IgD-negative memory B cell (primary cell): ENCODE data around the gene WIPI1. TPM values are rescaled to one million over a fixed set of nuclear protein-coding genes. Genes with fewer than 3 reads are reported as not detected.
"Not testable (repeated sequence)": the region's sequence is repeated elsewhere in the genome, so short reads cannot be mapped to it uniquely, and the experiment has no call there.

Source experiments
- H3K27ac Mint-ChIP-seq, 3 donors: one replicate each; pipeline ENCODE4 v1.8.0; 2020 to 2022; ENCODE audit warnings: mild to moderate bottlenecking in 3 of 3, mixed read lengths in 3 of 3, moderate library complexity in 1 of 3
- H3K27me3 Mint-ChIP-seq: one replicate; pipeline ENCODE4 v1.8.0; 2021; ENCODE audit warnings: mixed read lengths
- H3K36me3 Mint-ChIP-seq: one replicate; pipeline ENCODE4 v1.8.0; 2020; ENCODE audit warnings: mild to moderate bottlenecking, mixed read lengths
- H3K4me1 Mint-ChIP-seq, 3 donors: one replicate each; pipeline ENCODE4 v1.8.0; 2020 to 2022; ENCODE audit warnings: mixed read lengths in 3 of 3, mild to moderate bottlenecking in 1 of 3
- H3K4me3 Mint-ChIP-seq, 4 donors: one replicate each; pipeline ENCODE4 v1.8.0; 2020 to 2022; ENCODE audit warnings: mild to moderate bottlenecking in 4 of 4, mixed read lengths in 4 of 4, moderate library complexity in 3 of 4
- H3K9me3 Mint-ChIP-seq, 3 donors: one replicate each; pipeline ENCODE4 v1.8.0; 2020 to 2021; ENCODE audit warnings: mixed read lengths in 3 of 3, mild to moderate bottlenecking in 1 of 3
- polyA plus RNA-seq: library from polyadenylated mRNA; unstranded; fragments of 300-500 nt; fragmentation: Illumina TruSeq; gene quantifications from one replicate; pipeline ENCODE4 v1.2.3, GENCODE V29; 2021

The WIPI1 gene
- polyA plus RNA-seq, result 6.7 TPM

GRCh38 chr17:68457168-68457538, at the start of gene WIPI1:
Gene WIPI1, minus strand, starts transcription at chr17:68457496. Its CDS starts 75 bp downstream, at chr17:68457421.
- H3K27ac Mint-ChIP-seq, result peak within 1 kb of the TSS; percentile 88 to 95 (median 94)
- peak within 1 kb of the TSS; percentile 86 to 97 (median 91) for H3K4me3 Mint-ChIP-seq
- H3K4me1 Mint-ChIP-seq, result peaks cover 13 to 21% (median 18%) of the 10 kb centered on the region in 3 donors
- no peaks in the 10 kb centered on the region for H3K9me3 Mint-ChIP-seq
- no peaks in the 10 kb centered on the region for H3K27me3 Mint-ChIP-seq
- no peaks in the 10 kb centered on the region for H3K36me3 Mint-ChIP-seq

- Mint-ChIP-seq H3K27ac (peak overlapping the region in 1 of 3 donors; percentile 65), H3K9me3 (peaks cover 0 to 2% (median 0%) of the 10 kb centered on the region in 3 donors), H3K4me3 (no peak overlapping the region)
Observed at GRCh38 chr17:68505951-68506350, 48.7 kb upstream of the WIPI1 start.

GRCh38 chr17:68501074-68501473, 43.8 kb upstream of the WIPI1 start:
- peak overlapping the region in 1 of 4 donors; percentile 72 for H3K4me3 Mint-ChIP-seq
- no peak overlapping the region for H3K27ac Mint-ChIP-seq
- no peaks in the 10 kb centered on the region for H3K36me3 Mint-ChIP-seq
- H3K4me1 Mint-ChIP-seq, result peaks cover 19 to 29% (median 24%) of the 10 kb centered on the region in 3 donors
- H3K9me3 Mint-ChIP-seq, result peaks cover 0 to 2% (median 0%) of the 10 kb centered on the region in 3 donors
- H3K27me3 Mint-ChIP-seq, result peaks cover 2% of the 10 kb centered on the region

More at GRCh38 chr17:68505951-68506350, 48.7 kb upstream of the WIPI1 start:
- peaks cover 0 to 4% (median under 1%) of the 10 kb centered on the region in 3 donors for H3K4me1 Mint-ChIP-seq
- no peaks in the 10 kb centered on the region for H3K27me3 Mint-ChIP-seq
- no peaks in the 10 kb centered on the region for H3K36me3 Mint-ChIP-seq

- Mint-ChIP-seq H3K27ac (peak overlapping the region in 1 of 3 donors; percentile 23), H3K4me1 (peaks cover 19 to 29% (median 24%) of the 10 kb centered on the region in 3 donors), H3K27me3 (peaks cover 2% of the 10 kb centered on the region), H3K4me3 (peak overlapping the region in 1 of 4 donors; percentile 46), H3K9me3 (peaks cover 0 to 2% (median 0%) of the 10 kb centered on the region in 3 donors), H3K36me3 (no peaks in the 10 kb centered on the region)
Observed at GRCh38 chr17:68499587-68499986, 42.3 kb upstream of the WIPI1 start.

- Mint-ChIP-seq H3K27me3 (peaks cover 2% of the 10 kb centered on the region), H3K27ac (peak overlapping the region; percentile 86 to 94 (median 93)), H3K9me3 (peaks cover 0 to 2% (median 0%) of the 10 kb centered on the region in 3 donors), H3K4me1 (peaks cover 19 to 29% (median 24%) of the 10 kb centered on the region in 3 donors), H3K4me3 (peak overlapping the region; percentile 46 to 94 (median 75)), H3K36me3 (no peaks in the 10 kb centered on the region)
Observed at GRCh38 chr17:68498479-68499326, 41.4 kb upstream of the WIPI1 start.

GRCh38 chr17:68497885-68498319, 40.6 kb upstream of the WIPI1 start:
- peaks cover 20 to 29% (median 24%) of the 10 kb centered on the region in 3 donors for H3K4me1 Mint-ChIP-seq
- no peaks in the 10 kb centered on the region for H3K36me3 Mint-ChIP-seq
- H3K4me3 Mint-ChIP-seq, result peak overlapping the region; percentile 46 to 94 (median 75)
- peaks cover 0 to 2% (median 0%) of the 10 kb centered on the region in 3 donors for H3K9me3 Mint-ChIP-seq
- peaks cover 2% of the 10 kb centered on the region for H3K27me3 Mint-ChIP-seq
- peak overlapping the region; percentile 86 to 94 (median 93) for H3K27ac Mint-ChIP-seq

GRCh38 chr17:68495081-68495480, 37.8 kb upstream of the WIPI1 start:
- Mint-ChIP-seq H3K4me3 (no peak overlapping the region), H3K4me1 (peaks cover 28 to 40% (median 37%) of the 10 kb centered on the region in 3 donors), H3K36me3 (no peaks in the 10 kb centered on the region), H3K27me3 (peaks cover 2% of the 10 kb centered on the region), H3K27ac (peak overlapping the region in 1 of 3 donors; percentile 89), H3K9me3 (no peaks in the 10 kb centered on the region)

GRCh38 chr17:68492394-68493054, 35.2 kb upstream of the WIPI1 start:
- H3K36me3 Mint-ChIP-seq, H3K9me3 Mint-ChIP-seq, H3K27me3 Mint-ChIP-seq: not testable (repeated sequence)
- H3K27ac Mint-ChIP-seq, result peak overlapping the region; percentile 14 to 64 (median 53)
- H3K4me1 Mint-ChIP-seq, result peaks cover 19 to 30% (median 27%) of the 10 kb centered on the region in 3 donors
- peak overlapping the region in 2 of 4 donors; percentile 5 to 17 for H3K4me3 Mint-ChIP-seq

GRCh38 chr17:68491381-68492231, 34.3 kb upstream of the WIPI1 start:
- no peaks in the 10 kb centered on the region for H3K9me3 Mint-ChIP-seq
- H3K27me3 Mint-ChIP-seq, result no peaks in the 10 kb centered on the region
- no peaks in the 10 kb centered on the region for H3K36me3 Mint-ChIP-seq
- H3K4me3 Mint-ChIP-seq, result peak overlapping the region in 3 of 4 donors; percentile 5 to 61 (median 61)
- peaks cover 21 to 30% (median 27%) of the 10 kb centered on the region in 3 donors for H3K4me1 Mint-ChIP-seq
- peak overlapping the region in 2 of 3 donors; percentile 41 to 84 for H3K27ac Mint-ChIP-seq

GRCh38 chr17:68489919-68490318, 32.6 kb upstream of the WIPI1 start:
- H3K4me3 Mint-ChIP-seq, result no peak overlapping the region

GRCh38 chr17:68484458-68484857, 27.2 kb upstream of the WIPI1 start:
- Mint-ChIP-seq H3K36me3 (peaks cover 2% of the 10 kb centered on the region), H3K4me1 (peaks cover 10 to 23% (median 10%) of the 10 kb centered on the region in 3 donors), H3K9me3 (peaks cover 0 to 3% (median 0%) of the 10 kb centered on the region in 3 donors)

More at GRCh38 chr17:68489919-68490318, 32.6 kb upstream of the WIPI1 start:
- no peak overlapping the region for H3K27ac Mint-ChIP-seq
- H3K36me3 Mint-ChIP-seq, result no peaks in the 10 kb centered on the region
- H3K9me3 Mint-ChIP-seq, result no peaks in the 10 kb centered on the region
- H3K4me1 Mint-ChIP-seq, result peaks cover 23 to 32% (median 26%) of the 10 kb centered on the region in 3 donors
- H3K27me3 Mint-ChIP-seq, result peaks cover 3% of the 10 kb centered on the region

GRCh38 chr17:68482576-68483041, 25.3 kb upstream of the WIPI1 start:
- Mint-ChIP-seq H3K27me3 (peaks cover 16% of the 10 kb centered on the region), H3K27ac (no peak overlapping the region), H3K4me3 (no peak overlapping the region)

More at GRCh38 chr17:68484458-68484857, 27.2 kb upstream of the WIPI1 start:
- peaks cover 14% of the 10 kb centered on the region for H3K27me3 Mint-ChIP-seq
- no peak overlapping the region for H3K27ac Mint-ChIP-seq
- H3K4me3 Mint-ChIP-seq, result no peak overlapping the region

GRCh38 chr17:68480885-68481284, 23.6 kb upstream of the WIPI1 start:
- peaks cover 0 to 6% (median 0%) of the 10 kb centered on the region in 3 donors for H3K4me1 Mint-ChIP-seq
- no peak overlapping the region for H3K4me3 Mint-ChIP-seq
- H3K27ac Mint-ChIP-seq, result no peak overlapping the region
- H3K9me3 Mint-ChIP-seq, result peaks cover 0 to 7% (median 2%) of the 10 kb centered on the region in 3 donors
- H3K27me3 Mint-ChIP-seq, result peaks cover 15% of the 10 kb centered on the region
- H3K36me3 Mint-ChIP-seq, result peaks cover 5% of the 10 kb centered on the region

More at GRCh38 chr17:68482576-68483041, 25.3 kb upstream of the WIPI1 start:
- peaks cover 4 to 16% (median 4%) of the 10 kb centered on the region in 3 donors for H3K4me1 Mint-ChIP-seq
- peaks cover 5% of the 10 kb centered on the region for H3K36me3 Mint-ChIP-seq
- peaks cover 0 to 7% (median 2%) of the 10 kb centered on the region in 3 donors for H3K9me3 Mint-ChIP-seq

GRCh38 chr17:68470961-68471360, 13.7 kb upstream of the WIPI1 start:
- H3K4me3 Mint-ChIP-seq, result no peak overlapping the region

More at GRCh38 chr17:68470961-68471360, 13.7 kb upstream of the WIPI1 start:
- peaks cover 9% of the 10 kb centered on the region for H3K27me3 Mint-ChIP-seq
- H3K9me3 Mint-ChIP-seq, result no peaks in the 10 kb centered on the region
- H3K36me3 Mint-ChIP-seq, result no peaks in the 10 kb centered on the region
- no peak overlapping the region for H3K27ac Mint-ChIP-seq
- peaks cover 2 to 3% (median 2%) of the 10 kb centered on the region in 3 donors for H3K4me1 Mint-ChIP-seq
